NCI-H446 (cell line): ENCODE data around the gene DDX27.

Source experiments
- DNase-seq, 2 experiments: peaks; one replicate each; lab custom pipeline; 2025; lab: John Stamatoyannopoulos, UW

DDX27 gene

DNA sequence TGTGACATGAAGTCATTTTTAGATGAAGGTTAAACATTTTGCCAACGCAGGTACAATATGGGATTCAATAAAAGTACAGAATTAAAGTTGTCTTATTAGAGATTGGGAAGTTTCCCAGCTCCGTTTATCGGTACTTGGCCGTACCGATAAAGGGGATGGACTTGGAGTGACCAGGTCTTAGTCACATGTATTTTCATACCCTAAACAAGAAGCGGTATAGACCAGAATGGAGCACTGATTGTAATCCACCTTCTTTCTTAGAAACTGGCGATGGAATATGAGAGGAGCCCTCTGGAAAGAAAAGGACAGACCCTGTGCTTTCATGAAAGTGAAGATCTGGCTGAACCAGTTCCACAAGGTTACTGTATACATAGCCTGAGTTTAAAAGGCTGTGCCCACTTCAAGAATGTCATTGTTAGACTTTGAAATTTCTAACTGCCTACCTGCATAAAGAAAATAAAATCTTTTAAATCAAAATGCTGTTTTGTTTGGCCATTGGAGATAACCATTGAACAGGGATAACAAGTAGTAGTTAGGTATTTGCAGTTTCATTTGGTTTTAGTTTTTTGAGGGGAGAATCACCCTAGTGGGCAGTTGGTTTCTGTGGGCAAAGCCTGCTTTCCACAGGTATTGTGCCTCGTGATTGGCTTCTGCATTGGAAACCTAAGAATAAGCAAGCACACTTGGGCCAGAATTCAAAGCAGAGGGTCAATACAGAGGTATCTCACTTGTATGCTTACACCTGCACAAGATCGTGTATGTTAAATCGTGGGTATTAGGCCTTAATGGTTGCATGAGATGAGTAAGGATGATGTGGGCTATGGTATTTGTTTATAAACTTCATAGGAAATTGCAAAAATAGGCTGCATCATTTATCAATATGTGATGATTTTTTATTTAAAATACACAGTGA, 69.8 kb downstream of the DDX27 start:
- no peak for DNase-seq

- DNase-seq: no peak
These were observed 71.5 kb downstream of the DDX27 start for GRCh38 chr20:49290608-49291191.

GRCh38 chr20:49291200-49291599, 72.0 kb downstream of the DDX27 start:
- no peak for DNase-seq

GRCh38 chr20:49292010-49292409, 72.8 kb downstream of the DDX27 start:
- no peak for DNase-seq

- DNase-seq: no peak
These were observed 73.9 kb downstream of the DDX27 start for GRCh38 chr20:49293122-49293521.
